AG08396 (cell line): ENCODE data around the gene SLC5A12.

ENCODE experiments used
- DNase-seq: peaks from one replicate; pipeline ENCODE4 v3.0.0; 2012; ENCODE audit warnings: low spot score, mixed read lengths

SLC5A12 gene

DNA sequence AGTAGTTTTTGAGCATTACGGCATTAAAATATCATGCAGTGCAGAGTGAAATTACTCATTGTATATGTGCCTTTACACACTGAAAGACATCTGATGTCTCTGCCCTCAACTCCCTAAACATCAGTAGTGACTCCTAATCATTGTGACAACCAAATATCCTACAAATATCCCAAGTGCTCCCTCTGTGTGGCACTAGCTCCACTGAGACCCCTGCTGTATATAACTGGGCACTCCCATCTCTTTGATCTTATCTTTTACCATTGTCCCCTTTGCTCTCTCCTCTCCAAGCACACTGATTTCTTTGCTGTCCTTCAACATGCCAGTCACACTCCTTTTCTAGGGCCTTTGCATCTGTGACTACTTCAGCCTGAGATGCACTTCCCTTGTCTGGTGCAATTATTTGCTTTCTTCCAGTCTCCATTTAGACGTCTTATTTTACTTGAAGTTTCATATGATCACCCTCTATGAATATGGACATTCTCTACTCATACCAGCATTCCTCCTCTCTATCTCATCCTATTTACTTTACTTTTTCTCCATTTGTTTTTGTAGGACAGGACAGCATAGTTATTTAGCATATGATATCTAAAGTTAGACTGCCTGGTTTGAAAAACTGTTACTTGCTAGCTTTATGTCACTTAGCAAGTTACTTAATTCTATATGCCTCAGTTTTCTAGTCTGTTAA, 2.4 kb downstream of the SLC5A12 start:
- DNase-seq = no peak

DNA sequence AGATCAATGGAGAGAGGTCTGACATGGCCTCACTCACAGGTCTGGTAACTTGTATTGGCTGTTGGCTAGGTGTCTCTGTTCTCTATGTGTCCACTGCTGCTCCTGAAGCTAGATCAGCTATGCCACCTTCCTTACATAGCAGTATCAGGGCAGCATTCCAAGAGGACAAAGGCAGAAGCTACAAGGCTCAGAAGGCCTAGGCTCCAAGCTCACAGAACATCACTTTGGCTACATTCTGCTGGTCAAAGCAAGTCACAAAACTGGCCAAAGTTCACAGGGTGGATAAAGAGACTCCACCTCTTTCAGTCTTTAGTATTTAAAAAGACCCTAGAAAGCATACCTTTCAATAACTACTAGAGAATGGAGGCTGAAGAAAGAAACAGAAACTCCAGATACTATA, 4.1 kb downstream of the SLC5A12 start:
- no peak for DNase-seq

DNA sequence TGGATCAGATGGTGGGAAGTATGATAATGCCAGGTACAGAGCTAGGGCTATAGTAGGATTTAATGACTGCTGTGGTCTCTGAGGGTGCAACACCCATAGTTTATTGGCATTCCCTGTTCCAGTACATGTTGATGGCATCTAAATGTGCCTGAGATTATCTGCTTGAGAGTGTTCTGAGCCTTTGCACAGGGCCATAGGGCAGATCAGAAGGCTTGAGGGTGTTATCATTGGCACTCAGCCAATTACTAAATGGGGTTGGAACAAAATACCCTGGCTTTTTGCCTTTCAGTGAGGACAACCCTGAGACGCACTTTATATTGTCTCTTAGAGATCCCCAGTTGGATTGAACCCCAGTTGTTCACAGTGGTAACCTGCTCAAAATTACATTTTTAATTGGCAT, 6.7 kb downstream of the SLC5A12 start:
- no peak for DNase-seq

DNA sequence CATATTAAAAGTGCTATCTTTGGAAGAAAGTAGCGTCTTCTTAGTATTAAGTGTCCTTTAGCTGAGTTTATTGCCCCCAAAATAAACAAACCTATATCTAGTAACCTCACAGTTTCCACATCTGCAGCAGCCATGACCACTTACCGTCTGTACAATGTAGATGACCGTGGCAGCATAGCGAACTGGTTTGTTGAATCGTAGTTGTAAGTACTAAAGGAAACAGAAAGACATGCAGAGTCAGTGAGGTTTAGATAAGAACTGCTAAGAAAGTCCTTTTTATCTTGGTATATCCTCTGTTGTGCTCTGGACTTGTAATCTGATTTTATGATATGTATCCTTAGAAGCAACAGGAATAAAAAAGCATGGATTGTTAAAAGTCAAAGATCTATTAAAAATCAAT, 9.4 kb downstream of the SLC5A12 start:
- DNase-seq = no peak

DNA sequence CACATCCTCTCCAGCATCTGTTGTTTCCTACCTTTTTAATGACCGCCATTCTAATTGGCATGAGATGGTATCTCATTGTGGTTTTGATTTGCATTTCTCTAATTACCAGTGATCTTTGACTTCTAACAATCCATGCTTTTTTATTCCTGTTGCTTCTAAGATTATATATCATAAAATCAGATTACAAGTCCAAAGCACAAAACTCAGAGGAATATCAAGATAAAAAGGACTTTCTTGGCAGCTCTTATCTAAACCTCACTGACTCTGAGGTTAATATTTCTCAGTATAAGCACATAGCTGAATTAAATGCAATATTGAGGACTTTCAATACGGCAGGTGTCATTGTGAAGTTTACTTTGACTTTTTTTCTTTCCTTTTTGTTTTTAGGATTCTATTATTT, 11.4 kb downstream of the SLC5A12 start:
- no peak for DNase-seq

DNA sequence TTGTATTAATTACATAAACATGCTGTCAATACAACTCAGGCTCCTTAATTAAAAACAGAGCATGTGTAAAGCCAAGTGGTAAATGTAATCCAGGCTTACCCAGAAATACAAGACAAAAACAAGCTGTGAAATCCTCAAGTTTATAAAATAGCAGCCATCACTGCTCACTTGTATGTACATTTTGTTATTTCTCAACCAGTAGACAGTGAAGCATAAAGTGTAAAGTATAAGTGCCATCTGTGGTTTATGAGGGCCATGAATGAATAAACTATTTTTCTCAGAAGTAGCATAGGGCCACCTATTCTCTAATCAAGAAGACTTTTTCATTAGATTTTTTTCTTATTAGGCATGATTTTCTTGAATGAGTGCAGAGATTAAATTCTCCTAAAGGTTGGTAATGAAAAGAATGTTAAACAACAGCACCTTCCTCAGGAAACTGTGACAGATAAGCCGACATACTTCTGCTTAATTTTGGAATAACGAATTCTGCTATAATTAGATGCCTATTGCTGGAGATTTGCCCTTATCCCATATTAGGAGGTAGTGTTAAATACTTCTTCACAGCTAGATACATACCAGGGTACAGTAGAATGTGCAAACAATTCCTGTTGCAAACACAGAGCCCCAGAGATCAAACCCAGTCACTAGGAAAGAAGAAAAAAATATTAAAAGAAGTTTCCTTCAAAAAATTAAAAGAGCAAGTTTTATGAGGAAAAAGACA, 13.0 kb downstream of the SLC5A12 start:
- DNase-seq = no peak

DNA sequence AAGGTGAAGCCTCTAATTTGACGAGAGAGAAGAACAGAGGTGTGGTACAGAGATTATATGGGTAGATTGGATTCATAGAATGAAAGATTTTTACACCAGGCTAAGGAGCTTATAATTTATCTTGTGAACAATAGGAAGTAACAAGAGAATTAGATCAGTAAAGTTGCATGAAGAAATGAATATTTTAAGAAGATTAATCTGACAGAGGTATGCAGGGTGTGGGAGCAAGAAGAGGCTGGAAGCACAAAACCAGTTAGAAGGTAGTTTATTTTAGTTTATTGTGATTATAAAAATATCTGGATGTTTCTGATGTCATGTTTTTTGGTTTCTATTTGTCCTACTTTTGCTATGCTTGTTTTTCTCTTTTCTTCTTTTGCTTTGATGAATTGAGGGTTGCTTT, 15.7 kb downstream of the SLC5A12 start:
- no peak for DNase-seq

DNA sequence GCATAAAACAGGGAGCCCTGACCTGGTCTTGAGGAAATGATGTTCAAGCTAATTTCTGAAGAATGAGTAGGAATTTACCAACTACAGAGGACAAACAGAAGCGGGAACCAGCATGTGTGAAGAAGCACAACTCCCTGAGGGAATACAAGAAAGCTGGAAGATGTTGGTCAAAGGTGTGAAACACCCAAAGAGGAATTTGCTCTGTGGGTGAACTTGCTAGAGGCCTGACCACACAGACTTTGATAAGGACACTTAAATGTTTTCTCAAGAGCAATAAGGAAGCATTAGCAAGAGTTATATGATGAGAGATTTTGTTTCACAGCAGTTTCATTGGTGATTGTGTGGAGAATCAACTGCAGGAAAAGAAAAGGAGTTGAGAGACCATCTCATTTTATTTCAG, 17.6 kb downstream of the SLC5A12 start:
- no peak for DNase-seq

DNA sequence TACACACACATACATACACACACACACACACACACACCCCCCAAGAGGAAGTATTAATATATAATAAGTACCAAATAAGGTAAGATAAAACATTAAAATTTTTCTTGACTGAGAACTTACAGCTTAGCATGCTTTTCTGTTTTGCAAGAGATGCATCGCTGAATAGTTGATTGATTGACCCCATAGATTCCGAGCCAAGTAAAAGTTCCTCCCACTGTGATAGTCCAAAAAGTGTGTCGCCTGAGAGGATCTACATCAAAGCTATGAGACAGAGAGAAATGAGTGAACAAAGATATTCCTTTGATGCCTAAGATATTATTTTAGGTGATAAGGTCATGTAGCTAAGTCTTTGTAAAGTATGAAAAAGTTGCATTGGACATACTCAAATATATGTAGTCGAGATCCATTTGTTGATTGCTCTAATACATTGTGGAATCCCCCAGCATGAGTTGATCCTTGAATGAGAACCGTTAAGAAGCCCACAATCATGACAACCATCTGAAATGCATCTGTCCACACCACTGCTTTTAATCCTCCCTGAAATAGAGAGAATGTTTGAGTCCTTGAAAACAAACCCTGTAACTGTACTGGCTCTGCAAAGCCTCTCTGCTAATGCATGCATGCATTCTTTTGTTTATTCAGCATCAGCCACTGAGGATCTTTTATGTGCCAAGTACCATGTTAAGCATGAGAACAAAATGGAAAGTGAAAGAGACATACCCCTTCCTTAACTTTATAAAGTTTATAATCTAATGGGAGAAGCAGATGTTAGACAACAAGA, 18.3 kb downstream of the SLC5A12 start:
- no peak for DNase-seq

DNA sequence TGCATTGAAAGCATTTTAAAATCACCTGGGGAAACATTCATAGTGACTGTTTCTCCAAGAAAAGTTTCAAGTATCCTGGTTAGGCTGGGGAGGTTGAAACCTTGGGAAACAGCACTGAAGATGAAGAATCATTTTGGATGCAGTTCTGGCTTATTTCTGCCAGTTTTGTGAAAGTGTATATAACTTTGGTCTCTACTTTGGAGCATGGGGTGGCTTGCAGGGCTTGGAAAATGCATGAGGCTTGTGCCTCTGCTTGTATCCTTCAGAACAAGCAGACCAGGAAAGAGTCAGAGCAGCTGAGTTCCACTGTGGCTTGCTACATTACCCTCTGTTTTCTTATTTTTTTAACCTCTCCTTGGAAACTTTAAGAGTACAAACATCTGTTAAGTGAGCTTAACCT, 19.5 kb downstream of the SLC5A12 start:
- DNase-seq = no peak

DNA sequence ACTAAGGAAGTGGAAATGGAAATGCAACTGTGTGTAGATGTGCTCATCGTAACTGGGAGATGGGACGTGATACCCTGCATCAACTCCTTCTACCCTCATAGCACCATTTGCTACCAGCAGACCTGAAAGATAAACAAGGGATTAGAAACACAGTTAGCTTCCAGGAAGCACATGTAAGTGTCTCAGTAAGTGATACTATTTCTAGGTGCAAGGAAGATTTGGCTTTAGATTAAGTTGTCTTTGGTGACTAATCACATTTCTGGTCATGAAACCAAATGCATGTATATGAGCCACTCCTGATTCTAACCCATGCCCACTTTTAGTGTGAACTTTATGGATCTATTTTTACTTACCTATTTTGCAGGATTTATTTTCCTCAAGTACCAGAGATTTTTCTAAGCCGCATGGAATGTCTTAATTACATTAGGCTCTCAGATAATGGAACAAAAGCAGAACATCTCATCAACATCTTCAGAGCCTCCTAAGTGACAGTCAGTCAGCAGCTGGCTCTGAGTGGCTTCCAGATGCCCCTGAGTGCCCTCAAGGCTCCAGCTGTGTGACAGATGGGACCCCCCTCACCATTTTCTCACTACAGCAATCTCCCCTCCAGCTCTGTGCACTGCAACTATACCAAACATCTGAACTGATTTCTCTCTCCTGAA, 21.2 kb downstream of the SLC5A12 start:
- no peak for DNase-seq

DNA sequence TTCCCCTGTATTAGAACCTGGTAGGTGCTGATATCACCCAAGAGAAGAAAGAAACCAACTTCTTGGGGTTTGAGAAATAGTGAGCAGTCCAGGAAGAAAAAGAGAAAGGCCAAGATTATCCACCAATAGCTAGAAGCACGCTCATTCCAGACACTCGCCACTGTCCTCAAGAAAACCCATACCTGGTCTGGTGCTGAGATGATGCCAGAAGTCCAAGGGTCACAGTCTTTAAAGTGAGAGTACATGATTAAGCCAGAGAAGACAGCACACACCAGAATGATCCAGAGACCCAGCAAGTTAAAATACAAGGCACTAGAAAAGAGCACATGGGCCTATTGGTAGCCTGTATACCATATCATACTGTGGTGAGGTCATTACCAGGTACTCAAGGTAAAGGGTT, 23.6 kb downstream of the SLC5A12 start:
- DNase-seq = no peak

DNA sequence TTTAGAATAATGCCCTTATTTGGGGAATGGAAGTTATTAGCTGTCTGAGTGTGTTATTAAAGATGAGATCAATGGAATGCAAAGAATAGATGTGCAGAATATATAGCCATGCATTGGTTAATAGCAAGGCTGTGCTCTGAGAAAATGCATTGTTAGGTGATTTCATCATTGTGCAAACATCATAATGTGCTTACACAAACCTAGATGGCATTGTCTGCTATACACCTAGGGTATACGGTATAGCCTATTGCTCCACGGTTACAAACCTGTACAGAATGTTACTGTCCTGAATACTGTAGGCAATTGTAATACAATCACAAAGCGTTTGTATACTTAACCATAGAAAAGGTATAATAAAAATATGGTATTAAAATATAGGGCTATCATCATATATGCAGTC, 25.5 kb downstream of the SLC5A12 start:
- DNase-seq = no peak

DNA sequence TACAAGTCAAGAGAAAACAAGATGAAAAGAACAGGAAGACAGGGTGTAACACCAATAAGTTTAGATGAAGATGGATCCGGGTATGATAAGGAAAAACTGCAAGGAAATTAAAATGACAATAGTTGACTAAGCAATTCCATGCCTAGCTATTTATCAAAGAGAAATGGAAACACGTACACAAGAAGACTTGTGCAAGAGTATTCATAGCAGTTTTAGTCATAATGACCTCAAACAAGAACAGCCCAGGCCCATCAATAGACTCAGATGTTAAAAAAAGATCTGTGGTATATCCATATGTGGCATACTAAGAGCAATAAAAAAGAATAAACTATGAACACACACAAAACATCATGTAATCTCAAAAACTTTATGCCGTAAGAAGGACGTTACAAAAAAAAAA, 33.2 kb downstream of the SLC5A12 start:
- DNase-seq = no peak

DNA sequence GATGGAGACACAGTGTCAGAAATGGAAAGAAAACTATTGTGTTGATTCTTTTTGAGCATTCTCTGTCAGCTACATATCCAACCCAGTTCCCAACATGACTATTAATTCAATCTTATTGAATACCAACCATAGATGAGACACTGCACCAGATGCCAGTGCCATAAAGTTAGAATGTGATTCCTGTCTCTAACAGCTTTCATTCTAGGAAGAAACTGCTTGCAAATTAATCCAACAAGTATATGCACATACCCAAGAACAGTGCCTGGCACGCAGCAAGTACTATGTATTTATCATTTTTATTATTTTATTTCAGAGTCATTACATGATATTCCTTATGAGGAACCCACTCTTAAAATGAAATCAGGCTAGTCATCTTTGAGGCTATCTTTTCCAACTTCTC, 34.5 kb downstream of the SLC5A12 start:
- no peak for DNase-seq

DNA sequence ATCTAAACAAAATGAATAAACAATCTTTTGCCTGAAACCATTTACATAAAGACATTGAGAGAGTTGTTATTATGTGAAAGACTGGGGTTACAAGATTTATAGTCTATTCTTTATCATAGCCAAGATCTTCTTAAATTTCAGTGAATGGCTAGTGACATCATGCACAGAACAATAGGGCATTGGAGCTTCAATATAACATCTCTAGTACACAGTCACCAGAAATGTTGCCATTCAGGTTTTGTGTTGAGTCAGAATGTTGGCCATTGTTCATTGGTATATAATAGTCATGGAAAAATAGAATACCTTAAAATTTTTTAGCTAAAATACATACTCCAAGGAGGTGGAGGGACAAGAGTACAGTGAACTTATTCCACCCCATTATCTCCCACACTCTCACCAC, 44.3 kb downstream of the SLC5A12 start:
- DNase-seq = no peak

DNA sequence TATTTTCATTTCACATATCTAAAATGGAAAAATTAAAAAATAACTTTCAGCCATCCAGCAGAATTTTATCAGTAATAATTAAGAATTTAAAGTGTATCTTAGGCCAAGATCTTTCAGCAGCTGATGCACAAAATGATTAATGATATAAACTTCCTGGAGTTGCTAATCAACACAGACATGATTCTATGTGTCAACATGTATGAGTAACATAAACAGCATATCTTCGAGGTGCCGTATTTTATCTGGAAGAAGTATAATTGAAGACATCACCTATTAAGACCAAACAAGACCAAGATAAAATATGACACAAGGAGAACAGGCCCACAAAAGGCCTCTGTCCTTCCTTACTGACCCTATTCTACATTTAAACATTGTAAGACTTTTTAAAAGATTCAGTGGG, 45.2 kb downstream of the SLC5A12 start:
- no peak for DNase-seq

DNA sequence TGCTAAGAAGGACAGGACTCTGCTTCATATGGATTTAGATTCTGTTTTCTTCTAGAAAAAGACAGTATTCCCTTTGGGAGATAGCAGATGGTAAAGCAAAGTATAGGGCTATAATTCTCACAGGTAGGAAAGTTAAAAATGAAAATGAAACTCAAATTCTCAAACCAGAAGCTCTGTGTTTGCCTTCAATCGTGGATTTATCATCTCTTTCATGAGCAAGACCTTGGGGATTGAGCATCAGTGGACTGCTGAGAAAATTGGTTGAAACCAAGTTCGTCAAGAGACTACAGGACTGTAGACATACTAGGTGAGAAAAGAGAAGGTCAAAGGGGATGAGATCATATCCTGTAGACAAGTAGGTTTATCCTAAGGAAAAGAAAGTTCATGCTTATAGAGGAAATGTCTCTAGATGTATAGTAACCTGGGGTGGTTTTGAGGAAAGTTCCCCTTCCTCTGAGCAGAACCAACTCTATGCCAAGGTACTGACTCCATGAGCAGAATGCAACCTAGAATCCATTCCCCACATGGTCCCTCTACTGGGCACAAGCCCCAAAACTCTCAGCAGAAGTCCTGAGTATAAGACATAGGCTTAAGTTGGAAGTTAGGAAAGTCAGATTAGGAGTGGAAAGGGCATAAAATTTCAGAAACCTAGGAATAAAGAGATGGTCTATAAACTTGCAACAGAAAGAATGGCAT, 46.5 kb downstream of the SLC5A12 start:
- DNase-seq = no peak

DNA sequence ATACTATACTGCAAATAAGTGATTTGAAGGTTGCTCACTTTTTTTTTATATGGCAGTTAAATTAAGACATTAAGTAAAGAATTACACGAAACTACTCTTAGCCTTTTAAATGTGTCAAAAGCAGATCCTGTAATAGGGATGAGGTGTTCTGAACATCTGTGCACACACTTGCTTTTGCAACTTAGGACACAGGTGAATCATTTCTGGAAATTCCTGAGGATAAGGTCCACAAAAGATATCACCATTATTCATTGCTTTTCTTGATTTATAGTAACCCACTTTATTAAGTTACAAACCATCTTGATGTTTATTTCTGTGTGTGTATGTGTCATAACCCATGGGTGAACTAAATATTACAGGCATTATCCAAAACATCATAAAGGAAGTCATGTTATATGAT, 55.9 kb downstream of the SLC5A12 start:
- no peak for DNase-seq

DNA sequence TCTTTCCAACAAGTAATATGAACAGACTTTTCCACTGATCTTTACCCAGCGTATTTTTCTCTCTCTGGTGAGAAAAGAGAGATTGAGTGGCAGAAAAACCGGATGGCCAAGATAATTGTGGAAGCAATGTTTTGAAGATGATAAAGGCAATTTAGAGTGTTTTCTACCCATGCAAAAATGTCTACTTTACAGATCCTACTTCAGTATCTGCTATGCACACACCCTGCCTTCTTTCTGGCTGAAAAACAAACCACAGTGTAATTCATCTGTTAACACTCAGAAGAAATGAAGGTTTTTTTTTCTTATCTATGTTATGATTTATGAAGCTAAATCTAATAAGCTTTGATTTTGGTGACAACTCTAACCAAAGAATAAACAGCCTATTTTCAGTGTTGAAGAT, 56.8 kb downstream of the SLC5A12 start:
- no peak for DNase-seq

DNA sequence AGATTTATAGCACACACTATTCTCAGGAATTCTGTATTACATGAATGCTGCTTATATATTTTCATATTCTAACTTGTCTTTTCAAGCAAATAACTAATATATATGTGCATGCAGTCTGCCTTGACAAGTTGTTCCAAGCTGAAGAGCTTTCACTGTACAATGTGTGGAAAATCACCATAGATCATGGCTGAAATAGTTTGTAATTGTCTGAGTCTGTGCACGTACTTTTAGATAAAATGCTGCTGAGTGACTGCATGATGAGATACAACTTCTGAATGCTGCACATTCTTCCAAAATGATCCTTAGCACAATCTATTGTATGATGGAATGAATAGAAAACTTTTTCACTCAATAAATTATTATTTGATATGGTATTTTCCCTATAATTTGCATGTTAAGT, 58.9 kb downstream of the SLC5A12 start:
- DNase-seq = no peak

DNA sequence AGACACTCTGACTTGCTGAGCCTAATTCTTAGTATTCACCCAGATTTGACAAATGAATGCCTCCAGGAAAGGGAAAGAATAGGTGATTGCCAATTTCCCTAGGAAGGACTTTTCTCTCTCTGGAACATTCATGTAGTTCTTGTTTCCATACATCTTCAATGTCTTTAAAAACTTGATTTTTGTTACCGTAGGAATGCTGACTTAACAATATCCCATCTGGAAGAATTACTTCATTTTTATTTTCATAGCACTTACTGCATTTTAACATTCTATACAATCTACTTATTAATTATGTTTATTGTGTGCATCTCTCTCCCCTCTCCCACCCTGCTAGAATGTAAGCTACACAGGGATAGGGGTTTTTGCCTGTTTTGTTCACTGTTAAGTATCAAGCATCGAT, 66.6 kb downstream of the SLC5A12 start:
- no peak for DNase-seq
